ENCODE data around the gene CXADR.

Gene CXADR

GRCh38 chr21:17612023-17612564, 99.3 kb downstream of the CXADR start:
- peaks cover 44% of the 10 kb centered on the region for H3K36me3 ChIP-seq (ENCODE audit: insufficient read depth, low read length)
- no peak for TF ChIP-seq EZH2 (IDR thresholded peaks at IDR 0.05; ENCODE audit: borderline replicate concordance, low read depth, low read length, severe bottlenecking)
- TF ChIP-seq CTCF (IDR thresholded peaks at IDR 0.05; ENCODE audit: borderline replicate concordance, extremely low read depth, low read length, poor library complexity, severe bottlenecking) = no peak
- peaks cover 46% of the 10 kb centered on the region for H3K4me1 ChIP-seq (ENCODE audit: insufficient read depth, low read length)
- H3K9ac ChIP-seq (ENCODE audit: low read depth, low read length) = peak overlapping the region; percentile 82
- no peaks in the 10 kb centered on the region for H3K9me3 ChIP-seq (ENCODE audit: insufficient read depth, low read length, severe bottlenecking)
- no peaks in the 10 kb centered on the region for H3K27me3 ChIP-seq (ENCODE audit: insufficient read depth, low read length, poor library complexity)
- H3K27ac ChIP-seq (ENCODE audit: low read length) = peak overlapping the region; percentile 86
- peak; percentile 47 for ATAC-seq (ENCODE audit: insufficient read depth, low read depth)
- peak overlapping the region; percentile 65 to 69 for H3K4me3 ChIP-seq (ENCODE audit: low read depth in 1 of 2, low read length in 2 of 2)
- H3K79me2 ChIP-seq (ENCODE audit: insufficient read depth, low read length) = peaks cover 58% of the 10 kb centered on the region
- H2AFZ ChIP-seq (ENCODE audit: low read depth, low read length) = peak overlapping the region; percentile 96
- H3K4me2 ChIP-seq (ENCODE audit: insufficient read depth, low read length) = peak overlapping the region; percentile 72
- no peak for DNase-seq
- peaks cover 41% of the 10 kb centered on the region for H4K20me1 ChIP-seq (ENCODE audit: insufficient read depth, low read length)

GRCh38 chr21:17612565-17613241, 99.9 kb downstream of the CXADR start, which contains the start of gene BTG3:
Gene BTG3, minus strand, starts transcription at chr21:17612901. Its CDS starts 3,757 bp downstream, at chr21:17609144.
- no peaks in the 10 kb centered on the region for H3K9me3 ChIP-seq (ENCODE audit: insufficient read depth, low read length, severe bottlenecking)
- H3K79me2 ChIP-seq (ENCODE audit: insufficient read depth, low read length) = peaks cover 52% of the 10 kb centered on the region
- TF ChIP-seq EZH2 (IDR thresholded peaks at IDR 0.05; ENCODE audit: borderline replicate concordance, low read depth, low read length, severe bottlenecking) = no peak
- no peak for TF ChIP-seq CTCF (IDR thresholded peaks at IDR 0.05; ENCODE audit: borderline replicate concordance, extremely low read depth, low read length, poor library complexity, severe bottlenecking)
- peak within 1 kb of the TSS; percentile 65 to 69 for H3K4me3 ChIP-seq (ENCODE audit: low read depth in 1 of 2, low read length in 2 of 2)
- DNase-seq (peak; percentile 84), ATAC-seq (ENCODE audit: insufficient read depth, low read depth) (peak; percentile 78)
- peaks cover 37% of the 10 kb centered on the region for H4K20me1 ChIP-seq (ENCODE audit: insufficient read depth, low read length)
- peak within 1 kb of the TSS; percentile 86 for H3K27ac ChIP-seq (ENCODE audit: low read length)
- peaks cover 43% of the 10 kb centered on the region for H3K4me1 ChIP-seq (ENCODE audit: insufficient read depth, low read length)
- peak within 1 kb of the TSS; percentile 72 for H3K4me2 ChIP-seq (ENCODE audit: insufficient read depth, low read length)
- H3K36me3 ChIP-seq (ENCODE audit: insufficient read depth, low read length) = peaks cover 39% of the 10 kb centered on the region
- H3K9ac ChIP-seq (ENCODE audit: low read depth, low read length) = peak within 1 kb of the TSS; percentile 82
- no peaks in the 10 kb centered on the region for H3K27me3 ChIP-seq (ENCODE audit: insufficient read depth, low read length, poor library complexity)
- H2AFZ ChIP-seq (ENCODE audit: low read depth, low read length) = peak within 1 kb of the TSS; percentile 96

GRCh38 chr21:17613242-17613676, 100.4 kb downstream of the CXADR start:
- H3K9ac ChIP-seq (ENCODE audit: low read depth, low read length) = peak overlapping the region; percentile 82
- H2AFZ ChIP-seq (ENCODE audit: low read depth, low read length) = peak overlapping the region; percentile 96
- no peaks in the 10 kb centered on the region for H3K27me3 ChIP-seq (ENCODE audit: insufficient read depth, low read length, poor library complexity)
- H3K36me3 ChIP-seq (ENCODE audit: insufficient read depth, low read length) = peaks cover 34% of the 10 kb centered on the region
- DNase-seq (no peak), ATAC-seq (ENCODE audit: insufficient read depth, low read depth) (no peak)
- H4K20me1 ChIP-seq (ENCODE audit: insufficient read depth, low read length) = peaks cover 32% of the 10 kb centered on the region
- peaks cover 46% of the 10 kb centered on the region for H3K79me2 ChIP-seq (ENCODE audit: insufficient read depth, low read length)
- H3K27ac ChIP-seq (ENCODE audit: low read length) = peak overlapping the region; percentile 49; the same call in 1 of the 2 replicates
- H3K4me3 ChIP-seq (ENCODE audit: low read depth in 1 of 2, low read length in 2 of 2) = peak overlapping the region in 1 of 2 experiments; percentile 65; a peak in 2 of 4 replicates
- peak overlapping the region; percentile 72 for H3K4me2 ChIP-seq (ENCODE audit: insufficient read depth, low read length)
- no peaks in the 10 kb centered on the region for H3K9me3 ChIP-seq (ENCODE audit: insufficient read depth, low read length, severe bottlenecking)
- H3K4me1 ChIP-seq (ENCODE audit: insufficient read depth, low read length) = peaks cover 38% of the 10 kb centered on the region
- no peak for TF ChIP-seq EZH2 (IDR thresholded peaks at IDR 0.05; ENCODE audit: borderline replicate concordance, low read depth, low read length, severe bottlenecking)
- TF ChIP-seq CTCF (IDR thresholded peaks at IDR 0.05; ENCODE audit: borderline replicate concordance, extremely low read depth, low read length, poor library complexity, severe bottlenecking) = no peak
